ENCODE results near the gene RAB32.

The RAB32 gene

GRCh38 chr6:146601352-146601751 lies 57.7 kb downstream of the RAB32 start:
- peaks cover 5% of the 10 kb centered on the region; the same call in 1 of the 2 replicates for H3K27me3 ChIP-seq
- TF ChIP-seq, protein P1, sequence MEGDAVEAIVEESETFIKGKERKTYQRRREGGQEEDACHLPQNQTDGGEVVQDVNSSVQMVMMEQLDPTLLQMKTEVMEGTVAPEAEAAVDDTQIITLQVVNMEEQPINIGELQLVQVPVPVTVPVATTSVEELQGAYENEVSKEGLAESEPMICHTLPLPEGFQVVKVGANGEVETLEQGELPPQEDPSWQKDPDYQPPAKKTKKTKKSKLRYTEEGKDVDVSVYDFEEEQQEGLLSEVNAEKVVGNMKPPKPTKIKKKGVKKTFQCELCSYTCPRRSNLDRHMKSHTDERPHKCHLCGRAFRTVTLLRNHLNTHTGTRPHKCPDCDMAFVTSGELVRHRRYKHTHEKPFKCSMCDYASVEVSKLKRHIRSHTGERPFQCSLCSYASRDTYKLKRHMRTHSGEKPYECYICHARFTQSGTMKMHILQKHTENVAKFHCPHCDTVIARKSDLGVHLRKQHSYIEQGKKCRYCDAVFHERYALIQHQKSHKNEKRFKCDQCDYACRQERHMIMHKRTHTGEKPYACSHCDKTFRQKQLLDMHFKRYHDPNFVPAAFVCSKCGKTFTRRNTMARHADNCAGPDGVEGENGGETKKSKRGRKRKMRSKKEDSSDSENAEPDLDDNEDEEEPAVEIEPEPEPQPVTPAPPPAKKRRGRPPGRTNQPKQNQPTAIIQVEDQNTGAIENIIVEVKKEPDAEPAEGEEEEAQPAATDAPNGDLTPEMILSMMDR (IDR thresholded peaks at IDR 0.05; ENCODE audit: low read depth, low read length), result no peak
- DNase-seq, result no peak

GRCh38 chr6:146602526-146602925 lies 58.9 kb downstream of the RAB32 start:
- H3K9me3 ChIP-seq, result no peaks in the 10 kb centered on the region
- H3K4me1 ChIP-seq, result no peaks in the 10 kb centered on the region

More at GRCh38 chr6:146601352-146601751, 57.7 kb downstream of the RAB32 start:
- no peak overlapping the region for H3K4me3 ChIP-seq (ENCODE audit: low read depth, low read length)
- no peaks in the 10 kb centered on the region for H3K36me3 ChIP-seq
- no peaks in the 10 kb centered on the region for H3K4me1 ChIP-seq
- no peaks in the 10 kb centered on the region for H3K9me3 ChIP-seq

More at GRCh38 chr6:146602526-146602925, 58.9 kb downstream of the RAB32 start:
- Histone ChIP-seq H3K27me3 (peaks cover 5% of the 10 kb centered on the region; the same call in 1 of the 2 replicates), H3K36me3 (no peaks in the 10 kb centered on the region), H3K4me3 (ENCODE audit: low read depth, low read length) (no peak overlapping the region)
- DNase-seq, result no peak
- TF ChIP-seq, protein P1 (IDR thresholded peaks at IDR 0.05; ENCODE audit: low read depth, low read length), result no peak

Data from BE2C (cell line).